Measurements from ENCODE around the gene AAMDC. TPM values are rescaled to one million over a fixed set of nuclear protein-coding genes. Genes with fewer than 3 reads are reported as not detected.
"Not testable (repeated sequence)": the region's sequence is repeated elsewhere in the genome, so short reads cannot be mapped to it uniquely, and the experiment has no call there.

The AAMDC gene
- total RNA-seq, 1 experiment from 2014 or later, result 15.7 TPM

DNA sequence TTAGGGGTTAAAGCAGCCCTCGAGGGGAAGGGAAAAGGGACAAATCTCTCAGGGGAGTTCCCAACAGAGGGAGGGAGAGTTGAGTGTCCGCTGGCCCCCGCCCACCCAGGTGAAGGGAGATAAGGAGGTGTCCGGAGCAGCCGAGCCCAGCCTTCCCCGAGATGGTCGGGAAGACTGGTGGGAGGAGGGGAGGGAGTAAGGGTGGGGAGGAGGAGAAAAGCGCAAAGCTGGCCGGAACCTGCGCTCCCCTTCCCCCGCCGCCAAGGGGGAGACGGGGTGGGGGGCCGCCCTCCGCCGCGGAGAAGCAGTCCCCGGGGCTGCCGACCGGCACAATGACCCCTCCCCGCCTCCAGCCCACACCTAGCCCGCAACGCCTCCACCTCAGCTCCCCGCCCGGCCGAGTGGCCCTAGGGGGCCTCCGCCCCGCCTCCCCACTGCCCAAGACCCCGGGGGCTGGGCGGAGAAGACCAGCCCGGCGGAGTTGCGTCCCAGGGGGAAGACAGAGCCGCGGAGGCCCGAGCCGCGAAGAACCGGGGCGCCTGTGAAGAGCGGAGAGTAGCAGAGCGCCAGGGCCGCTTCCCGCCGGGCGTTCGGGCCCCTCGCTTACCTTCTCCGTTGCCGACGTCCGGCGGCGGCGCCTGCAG, 901 bp upstream of the AAMDC start:
- DNase-seq (ENCODE audit: low spot score), result peak; percentile 60
- BruUV-seq (replicated peaks), result no TSS peak
- POLR2A ChIA-PET (ENCODE audit: low non-redundant PET), result no interaction called here
- peak overlapping the region; percentile 99 for H3K4me3 ChIP-seq (ENCODE audit: low read depth, low read length, poor library complexity, severe bottlenecking)
- intact Hi-C loops (cut with micrococcal nuclease; ENCODE audit: unreplicated experiment), result loop anchor here (2.0 kb wide), 1 partner anchor 175 kb away; the partner anchor contains the start of gene INTS4
- TF ChIP-seq, protein P1, sequence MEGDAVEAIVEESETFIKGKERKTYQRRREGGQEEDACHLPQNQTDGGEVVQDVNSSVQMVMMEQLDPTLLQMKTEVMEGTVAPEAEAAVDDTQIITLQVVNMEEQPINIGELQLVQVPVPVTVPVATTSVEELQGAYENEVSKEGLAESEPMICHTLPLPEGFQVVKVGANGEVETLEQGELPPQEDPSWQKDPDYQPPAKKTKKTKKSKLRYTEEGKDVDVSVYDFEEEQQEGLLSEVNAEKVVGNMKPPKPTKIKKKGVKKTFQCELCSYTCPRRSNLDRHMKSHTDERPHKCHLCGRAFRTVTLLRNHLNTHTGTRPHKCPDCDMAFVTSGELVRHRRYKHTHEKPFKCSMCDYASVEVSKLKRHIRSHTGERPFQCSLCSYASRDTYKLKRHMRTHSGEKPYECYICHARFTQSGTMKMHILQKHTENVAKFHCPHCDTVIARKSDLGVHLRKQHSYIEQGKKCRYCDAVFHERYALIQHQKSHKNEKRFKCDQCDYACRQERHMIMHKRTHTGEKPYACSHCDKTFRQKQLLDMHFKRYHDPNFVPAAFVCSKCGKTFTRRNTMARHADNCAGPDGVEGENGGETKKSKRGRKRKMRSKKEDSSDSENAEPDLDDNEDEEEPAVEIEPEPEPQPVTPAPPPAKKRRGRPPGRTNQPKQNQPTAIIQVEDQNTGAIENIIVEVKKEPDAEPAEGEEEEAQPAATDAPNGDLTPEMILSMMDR (conservative IDR thresholded peaks at IDR 0.05; ENCODE audit: low read depth, low read length), result no peak
- TF ChIP-seq EZH2 (IDR thresholded peaks at IDR 0.05; ENCODE audit: borderline replicate concordance, low read depth, low read length, poor library complexity, severe bottlenecking), result no peak
- H3K9me3 ChIP-seq (ENCODE audit: low read depth, low read length, poor library complexity, severe bottlenecking), result peaks cover 5% of the 10 kb centered on the region
- no peaks in the 10 kb centered on the region for H3K36me3 ChIP-seq (ENCODE audit: insufficient read depth, low read length, poor library complexity, severe bottlenecking)
- H3K27ac ChIP-seq (ENCODE audit: low read depth, low read length, poor library complexity, severe bottlenecking), result peak overlapping the region; percentile 95
- CTCF ChIA-PET, result interaction anchor here (0.6 to 0.8 kb wide), 2 partner anchors 10 to 175 kb away, joined by 3 to 5 read pairs; no protein-coding TSS in a partner anchor
- H3K4me1 ChIP-seq (ENCODE audit: insufficient read depth, low read length, poor library complexity, severe bottlenecking), result peaks cover 8% of the 10 kb centered on the region
- H3K27me3 ChIP-seq (replicated peaks; ENCODE audit: insufficient read depth, low read depth, low read length, poor library complexity), result no peaks in the 10 kb centered on the region

- ChIA-PET CTCF (interaction anchor here (0.5 to 0.6 kb wide), 2 partner anchors 178 to 243 kb away, joined by 3 read pairs; no protein-coding TSS in a partner anchor), POLR2A (ENCODE audit: low non-redundant PET) (no interaction called here)
- no peaks in the 10 kb centered on the region for H3K9me3 ChIP-seq (ENCODE audit: low read depth, low read length, poor library complexity, severe bottlenecking)
- peak; percentile 35 for DNase-seq (ENCODE audit: low spot score)
- no peaks in the 10 kb centered on the region for H3K27me3 ChIP-seq (replicated peaks; ENCODE audit: insufficient read depth, low read depth, low read length, poor library complexity)
- H3K27ac ChIP-seq (ENCODE audit: low read depth, low read length, poor library complexity, severe bottlenecking), result peak overlapping the region; percentile 65
- BruUV-seq (replicated peaks), result no TSS peak
- intact Hi-C loops (cut with micrococcal nuclease; ENCODE audit: unreplicated experiment), result loop anchor here (2.0 kb wide), 1 partner anchor 173 kb away; the partner anchor contains the start of gene INTS4
- peaks cover 8% of the 10 kb centered on the region for H3K4me1 ChIP-seq (ENCODE audit: insufficient read depth, low read length, poor library complexity, severe bottlenecking)
- no peaks in the 10 kb centered on the region for H3K36me3 ChIP-seq (ENCODE audit: insufficient read depth, low read length, poor library complexity, severe bottlenecking)
- H3K4me3 ChIP-seq (ENCODE audit: low read depth, low read length, poor library complexity, severe bottlenecking), result peak overlapping the region; percentile 99
- TF ChIP-seq EZH2 (IDR thresholded peaks at IDR 0.05; ENCODE audit: borderline replicate concordance, low read depth, low read length, poor library complexity, severe bottlenecking), result no peak
- TF ChIP-seq, protein P1 (conservative IDR thresholded peaks at IDR 0.05; ENCODE audit: low read depth, low read length), result no peak
Observed at GRCh38 chr11:77821349-77821851, 456 bp downstream of the AAMDC start.

DNA sequence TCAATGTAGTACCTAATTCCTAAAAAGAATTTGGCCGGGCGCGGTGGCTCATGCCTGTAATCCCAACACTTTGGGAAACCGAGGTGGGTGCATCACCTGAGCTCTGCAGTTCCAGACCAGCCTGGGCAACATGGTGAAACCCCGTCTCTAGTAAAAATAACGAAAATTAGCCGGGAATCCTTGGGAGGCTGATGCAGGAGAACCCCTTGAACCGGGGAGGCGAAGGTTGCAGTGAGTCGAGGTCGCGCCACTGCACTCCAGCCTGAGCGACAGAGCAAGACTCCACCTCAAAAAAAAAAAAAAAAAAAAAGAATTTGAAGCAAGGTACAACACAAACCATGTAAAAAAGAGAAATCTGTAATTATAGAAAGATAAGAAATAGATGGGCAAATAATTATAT, 1.2 kb downstream of the AAMDC start:
- H3K4me3 ChIP-seq (ENCODE audit: low read depth, low read length, poor library complexity, severe bottlenecking), result peak overlapping the region; percentile 99
- BruUV-seq (replicated peaks); POLR2A ChIA-PET (ENCODE audit: low non-redundant PET); H3K4me1 ChIP-seq (ENCODE audit: insufficient read depth, low read length, poor library complexity, severe bottlenecking); H3K36me3 ChIP-seq (ENCODE audit: insufficient read depth, low read length, poor library complexity, severe bottlenecking); DNase-seq (ENCODE audit: low spot score); intact Hi-C loops (cut with micrococcal nuclease; ENCODE audit: unreplicated experiment); H3K27me3 ChIP-seq (replicated peaks; ENCODE audit: insufficient read depth, low read depth, low read length, poor library complexity); H3K27ac ChIP-seq (ENCODE audit: low read depth, low read length, poor library complexity, severe bottlenecking); H3K9me3 ChIP-seq (ENCODE audit: low read depth, low read length, poor library complexity, severe bottlenecking): not testable (repeated sequence)
- CTCF ChIA-PET, result interaction anchor here (0.6 kb wide), 1 partner anchor 244 kb away, joined by 3 read pairs; no protein-coding TSS in a partner anchor
